Measurements from ENCODE around the gene LRRK1.
"Not testable (repeated sequence)": the region's sequence is repeated elsewhere in the genome, so short reads cannot be mapped to it uniquely, and the experiment has no call there.

Gene LRRK1

DNA sequence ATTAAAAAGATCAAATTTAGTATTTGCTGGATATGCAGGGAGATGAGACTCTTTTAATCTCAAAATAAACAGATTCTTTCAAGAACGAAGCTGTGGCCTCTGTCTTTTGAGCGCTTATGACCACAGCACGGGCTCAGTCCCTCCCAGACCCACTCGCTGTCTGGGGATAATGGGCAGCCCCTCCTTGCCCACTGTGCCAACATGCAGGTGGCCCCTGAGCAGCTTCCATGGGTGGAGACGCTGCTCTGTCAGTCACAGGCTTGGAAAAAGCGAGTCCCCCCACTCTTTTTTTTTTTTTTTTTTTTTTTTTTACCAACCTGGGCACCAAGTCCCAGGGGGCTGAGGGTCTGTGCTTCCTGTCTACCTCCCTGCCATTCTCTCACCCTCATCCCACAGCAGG, 150.9 kb downstream of the LRRK1 start:
- no peak for DNase-seq (ENCODE audit: low spot score)

DNA sequence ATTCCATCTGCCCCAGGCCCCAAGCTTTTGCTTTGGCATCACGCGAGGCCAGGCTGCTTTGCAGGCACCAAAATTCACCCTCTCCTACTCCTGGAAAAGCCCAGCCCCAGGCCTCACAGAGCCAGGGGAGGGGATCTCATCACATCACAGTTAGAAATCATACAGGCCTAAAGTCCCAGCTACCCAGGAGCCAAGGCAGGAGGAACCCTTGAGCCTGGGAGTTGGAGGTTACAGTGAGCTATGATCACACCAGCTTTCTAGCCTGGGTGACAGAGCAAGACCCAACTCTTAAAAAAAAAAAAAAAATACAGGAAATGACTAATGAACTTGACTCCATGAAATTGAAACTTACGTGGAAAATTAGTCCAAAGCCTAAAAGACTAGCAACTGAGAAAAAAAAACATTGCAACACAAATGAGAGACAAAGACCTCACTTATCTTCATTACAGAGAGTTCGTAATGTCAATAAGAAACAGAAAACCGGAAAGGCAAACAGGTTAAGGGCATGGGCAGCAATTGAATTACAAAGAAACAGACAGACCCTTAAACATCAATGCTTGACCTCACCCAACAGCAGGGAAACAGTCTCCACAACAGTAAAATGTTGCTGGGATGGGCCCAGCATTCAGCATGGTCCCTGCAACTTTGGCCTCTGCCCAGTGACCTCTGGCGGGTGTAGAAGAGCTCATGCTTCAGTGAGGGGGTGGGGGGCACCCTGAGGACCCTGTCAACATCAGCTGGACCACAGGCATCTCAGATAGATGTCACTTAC, 151.5 kb downstream of the LRRK1 start:
- DNase-seq (ENCODE audit: low spot score): no peak

DNA sequence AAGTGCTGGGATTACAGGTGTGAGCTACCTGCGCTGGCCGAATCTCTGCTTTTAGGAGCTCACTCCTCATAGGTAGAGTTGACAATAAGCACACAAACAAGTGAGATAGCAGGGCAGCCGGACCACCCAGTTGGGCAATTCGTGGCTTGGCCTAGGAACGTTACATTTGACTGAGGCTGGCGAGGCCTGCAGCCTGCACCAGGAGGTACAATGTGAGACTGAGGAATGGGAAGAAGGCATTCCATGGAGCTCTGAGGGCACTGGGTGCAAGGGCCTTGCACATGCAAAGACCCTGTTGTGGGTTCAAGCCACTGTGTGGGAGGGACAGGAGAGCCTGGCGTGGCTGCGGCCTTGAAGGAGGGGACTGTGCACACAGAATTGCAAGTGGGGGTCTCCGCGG, 152.5 kb downstream of the LRRK1 start:
- no peak for DNase-seq (ENCODE audit: low spot score)

DNA sequence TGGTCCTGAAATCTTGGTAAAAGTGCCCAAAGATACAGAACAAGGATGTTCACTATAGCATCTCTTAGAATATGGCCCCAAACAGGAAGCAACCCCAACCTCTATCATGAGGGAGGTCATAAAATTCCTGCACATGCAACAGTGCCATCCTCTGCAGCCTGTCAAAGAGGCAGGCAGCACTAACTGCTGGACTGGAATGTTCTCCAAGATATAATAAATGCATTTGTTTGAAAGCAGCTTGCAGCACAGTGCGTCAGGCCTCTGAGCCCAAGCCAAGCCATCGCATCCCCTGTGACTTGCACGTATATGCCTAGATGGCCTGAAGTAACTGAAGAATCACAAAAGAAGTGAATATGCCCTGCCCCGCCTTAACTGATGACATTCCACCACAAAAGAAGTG, 153.1 kb downstream of the LRRK1 start:
- DNase-seq (ENCODE audit: low spot score): not testable (repeated sequence)

DNA sequence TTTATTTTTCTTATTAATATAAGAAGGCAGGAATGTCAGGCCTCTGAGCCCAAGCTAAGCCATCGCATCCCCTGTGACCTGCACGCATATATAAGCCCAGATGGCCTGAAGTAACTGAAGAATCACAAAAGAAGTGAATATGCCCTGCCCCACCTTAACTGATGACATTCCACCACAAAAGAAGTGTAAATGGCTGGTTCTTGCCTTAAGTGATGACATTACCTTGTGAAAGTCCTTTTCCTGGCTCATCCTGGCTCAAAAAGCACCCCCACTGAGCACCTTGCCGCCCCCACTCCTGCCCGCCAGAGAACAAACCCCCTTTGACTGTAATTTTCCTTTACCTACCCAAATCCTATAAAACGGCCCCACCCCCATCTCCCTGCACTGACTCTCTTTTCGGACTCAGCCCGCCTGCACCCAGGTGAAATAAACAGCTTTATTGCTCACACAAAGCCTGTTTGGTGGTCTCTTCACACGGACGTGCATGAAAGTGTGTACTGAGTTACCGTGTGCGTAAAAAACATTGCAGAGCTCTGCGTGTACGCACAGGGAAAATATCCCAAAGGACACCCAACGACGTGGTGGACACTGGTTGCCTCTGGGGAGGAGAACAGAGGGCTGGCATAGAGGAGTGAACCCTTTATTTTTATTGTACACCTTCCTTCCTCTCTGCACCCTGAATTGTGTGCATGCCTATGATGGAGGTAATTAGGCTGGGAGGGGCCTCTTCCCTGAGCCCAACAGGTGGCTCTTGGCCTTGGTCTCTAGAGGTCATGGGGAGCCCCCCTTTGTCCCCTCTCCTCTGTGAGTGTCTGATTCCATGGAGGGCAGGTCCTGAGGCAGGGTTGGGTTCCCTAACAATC, 158.9 kb downstream of the LRRK1 start:
- not testable (repeated sequence) for DNase-seq (ENCODE audit: low spot score)

DNA sequence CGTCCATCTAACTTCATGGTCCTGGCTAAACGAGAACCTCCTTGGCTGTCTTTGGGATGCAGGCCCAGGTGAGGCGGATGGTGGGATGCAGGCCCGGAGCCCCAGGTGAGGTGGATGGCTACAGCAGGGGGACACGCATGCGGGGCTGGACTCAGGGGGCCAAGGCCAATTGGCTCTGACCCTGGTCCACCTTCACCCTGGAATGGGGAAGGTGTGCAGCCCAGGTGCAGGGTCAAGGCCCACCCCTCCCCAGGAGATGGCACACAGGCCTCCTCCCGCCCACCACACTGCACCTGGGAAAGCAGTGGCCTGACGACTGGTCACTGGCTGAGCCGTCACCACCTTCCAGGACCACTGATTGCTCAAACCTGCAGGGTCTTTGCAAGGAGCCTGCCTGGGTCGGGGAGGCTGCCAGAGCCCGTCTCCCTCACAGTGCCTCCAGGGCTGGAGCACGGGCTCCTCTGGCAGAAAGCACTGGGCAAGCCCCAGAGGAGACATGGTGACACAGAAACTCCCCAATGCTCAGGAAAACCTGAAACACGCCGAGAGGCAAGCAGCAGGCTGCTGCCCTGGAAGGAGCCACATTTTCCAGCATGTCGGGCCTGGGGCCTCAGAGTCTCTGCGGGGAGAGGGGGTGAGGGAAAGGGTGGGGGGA, 159.6 kb downstream of the LRRK1 start:
- DNase-seq (ENCODE audit: low spot score): no peak

DNA sequence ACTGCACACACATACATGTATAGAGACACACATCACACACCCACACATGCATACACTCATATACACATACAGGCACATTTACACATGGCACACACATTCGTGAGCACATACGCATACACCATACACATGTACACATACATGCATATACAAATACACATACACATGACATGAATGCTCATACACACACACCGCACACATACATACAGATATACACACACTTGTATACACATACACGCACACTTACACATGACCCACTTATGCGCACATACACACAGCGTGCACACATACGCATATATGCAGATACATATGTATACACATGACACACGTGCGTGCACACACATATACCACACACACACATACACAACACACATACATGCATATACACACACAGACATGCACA, 162.7 kb downstream of the LRRK1 start:
- no peak for DNase-seq (ENCODE audit: low spot score)

DNA sequence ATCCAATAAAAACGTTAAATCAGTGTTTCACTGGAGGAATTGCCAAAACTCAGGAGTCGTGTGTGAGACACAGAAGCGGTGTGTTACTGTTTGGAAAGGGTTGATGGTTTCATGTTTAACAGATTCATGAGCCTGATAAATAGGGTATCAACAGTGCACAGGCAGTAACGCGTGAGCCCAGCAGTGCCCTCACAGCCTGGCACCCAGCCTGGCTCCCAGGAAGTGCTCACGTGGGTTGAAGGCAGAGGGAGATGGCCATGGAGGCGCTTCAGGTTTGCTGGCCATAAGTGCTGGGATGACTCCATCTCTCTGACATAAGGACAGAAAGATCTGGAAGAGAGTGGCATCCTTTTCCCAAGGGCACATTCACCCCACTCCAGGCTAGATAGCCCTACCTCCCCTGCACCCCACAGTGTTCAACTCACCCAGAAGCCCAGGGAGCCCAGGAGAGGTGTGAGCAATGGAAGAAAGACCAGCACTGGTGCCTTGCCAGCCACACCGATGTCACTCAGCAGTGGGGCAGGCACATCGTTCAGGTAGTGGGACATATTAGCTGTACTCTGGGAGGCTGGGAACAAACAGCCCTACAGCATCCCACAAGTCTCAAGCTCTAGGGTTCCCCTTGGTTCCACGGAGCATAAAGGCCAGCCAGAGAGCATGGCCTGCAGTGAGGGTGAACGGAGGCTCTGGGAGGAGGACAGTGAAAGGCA, 164.3 kb downstream of the LRRK1 start:
- DNase-seq (ENCODE audit: low spot score): no peak

DNA sequence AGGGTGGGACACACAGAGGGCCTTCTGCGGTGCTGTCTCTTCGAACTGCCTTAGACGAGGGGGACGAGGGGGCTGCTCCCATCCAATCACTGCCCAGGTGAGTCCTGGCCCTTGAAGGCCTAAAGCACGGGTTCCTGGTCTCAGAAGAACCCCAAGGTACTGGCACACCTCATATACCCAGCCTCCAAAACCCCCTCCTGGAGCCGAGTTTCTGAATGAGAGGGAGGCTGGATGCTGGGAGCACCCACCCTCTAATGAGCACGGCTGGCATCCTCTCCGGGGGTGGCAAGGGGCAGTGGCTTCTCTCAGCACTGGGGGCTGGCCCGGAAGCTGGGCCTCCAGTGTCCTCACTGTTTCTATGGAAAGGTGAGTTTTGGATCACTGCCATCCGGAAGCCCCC, 165.6 kb downstream of the LRRK1 start:
- no peak for DNase-seq (ENCODE audit: low spot score)

DNA sequence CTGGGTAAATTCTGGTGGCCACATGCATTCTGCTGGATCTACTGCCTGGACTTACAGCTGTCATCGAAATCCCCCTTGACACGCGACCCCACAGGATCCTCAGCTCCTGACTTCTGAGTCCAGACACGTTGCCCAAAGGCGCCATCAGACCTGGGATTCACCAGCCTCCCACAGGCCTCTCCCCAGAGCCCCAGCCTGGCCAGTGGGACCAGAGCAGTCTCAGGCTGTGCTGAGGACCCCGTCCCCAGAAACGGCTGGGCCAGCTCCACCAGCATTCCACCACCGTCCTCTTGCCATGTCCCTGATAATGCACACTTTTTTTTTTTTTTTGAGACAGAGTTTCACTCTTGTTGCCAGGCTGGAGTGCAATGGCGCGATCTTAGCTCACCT, 166.1 kb downstream of the LRRK1 start:
- no peak for DNase-seq (ENCODE audit: low spot score)

DNA sequence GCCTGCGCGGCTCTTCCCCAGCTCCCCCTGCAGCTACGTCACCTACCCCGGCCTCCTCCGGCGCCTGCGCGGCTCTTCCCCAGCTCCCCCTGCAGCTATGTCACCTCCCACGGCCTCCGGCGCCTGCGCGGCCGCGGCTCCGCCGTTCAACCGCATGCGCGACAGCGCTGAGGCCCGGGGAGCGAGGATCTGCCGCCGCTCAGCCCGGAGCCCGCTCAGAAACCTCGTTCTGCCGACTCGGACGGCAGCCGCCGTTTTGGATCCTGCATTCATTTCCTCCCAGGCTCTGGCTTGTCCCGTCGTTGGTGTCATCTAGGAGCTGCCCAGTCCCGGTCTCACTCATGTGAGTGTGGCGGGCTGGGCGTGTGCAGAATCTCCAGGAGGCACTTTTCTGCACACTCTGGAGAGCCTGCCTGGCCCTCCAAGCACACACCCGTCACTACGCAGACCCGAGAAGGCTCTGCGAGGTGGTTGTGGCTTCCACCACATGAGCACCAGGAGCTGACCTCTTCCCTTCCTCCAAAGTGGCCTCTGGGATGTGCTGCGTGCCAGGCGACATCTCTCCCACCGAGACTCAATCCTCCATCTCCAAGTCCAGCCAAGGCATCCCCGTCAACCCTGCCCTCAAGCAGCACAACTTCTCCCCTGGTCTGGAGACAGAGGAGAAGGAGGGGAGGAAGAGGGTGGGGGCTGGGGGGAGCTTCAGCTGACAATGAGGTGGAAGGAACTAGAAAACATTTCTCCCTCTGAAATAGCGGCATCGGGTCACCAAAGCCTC, 167.4 kb downstream of the LRRK1 start:
- DNase-seq (ENCODE audit: low spot score): no peak

DNA sequence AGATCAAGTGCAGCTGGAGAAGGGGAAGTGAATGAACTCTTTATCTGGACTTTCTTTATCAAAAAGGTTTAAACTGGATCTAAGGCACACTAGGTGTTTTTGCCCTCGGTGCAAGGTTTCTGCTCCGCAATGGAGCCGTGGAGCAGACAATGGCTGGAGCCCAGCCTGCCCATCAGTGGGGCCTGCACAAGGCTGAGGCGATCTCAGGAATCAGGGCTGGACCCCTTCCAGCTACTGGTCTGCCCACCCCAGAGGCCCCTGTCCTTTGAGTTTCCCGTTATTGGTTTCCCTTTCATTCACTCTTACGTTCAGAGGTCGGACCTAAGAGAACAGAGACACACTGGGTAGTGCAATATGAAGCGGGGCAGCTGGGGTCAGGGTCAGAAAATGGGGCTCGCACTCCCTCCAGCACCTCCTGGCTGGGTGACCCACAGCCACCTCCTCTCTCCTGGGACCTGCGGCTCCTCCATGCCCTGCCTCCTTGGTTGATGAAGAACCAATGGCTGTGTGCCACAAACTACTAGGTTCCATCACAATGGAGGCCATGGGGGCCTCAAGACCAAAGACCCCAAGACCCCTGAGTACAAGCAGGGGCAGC, 168.1 kb downstream of the LRRK1 start:
- no peak for DNase-seq (ENCODE audit: low spot score)

DNA sequence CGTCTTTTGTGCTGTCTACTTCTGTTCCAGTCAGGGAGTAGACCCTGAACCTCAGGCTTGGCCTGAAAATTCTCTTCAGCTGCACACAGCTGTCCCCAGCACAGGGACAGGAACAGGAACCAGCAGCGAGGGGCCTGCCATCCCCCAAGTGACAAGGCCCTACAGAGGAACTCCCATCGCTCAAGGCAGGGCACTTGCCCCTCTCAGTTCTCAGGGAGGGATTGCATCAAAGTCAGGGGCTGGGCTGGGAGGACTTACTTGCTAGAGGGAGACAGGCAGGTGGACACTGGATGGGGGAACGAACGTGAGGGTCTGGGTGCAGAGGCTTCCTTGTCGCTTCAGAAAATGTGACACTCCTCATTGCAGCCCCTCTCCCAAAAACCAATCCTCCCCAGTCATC, 169.1 kb downstream of the LRRK1 start:
- no peak for DNase-seq (ENCODE audit: low spot score)

DNA sequence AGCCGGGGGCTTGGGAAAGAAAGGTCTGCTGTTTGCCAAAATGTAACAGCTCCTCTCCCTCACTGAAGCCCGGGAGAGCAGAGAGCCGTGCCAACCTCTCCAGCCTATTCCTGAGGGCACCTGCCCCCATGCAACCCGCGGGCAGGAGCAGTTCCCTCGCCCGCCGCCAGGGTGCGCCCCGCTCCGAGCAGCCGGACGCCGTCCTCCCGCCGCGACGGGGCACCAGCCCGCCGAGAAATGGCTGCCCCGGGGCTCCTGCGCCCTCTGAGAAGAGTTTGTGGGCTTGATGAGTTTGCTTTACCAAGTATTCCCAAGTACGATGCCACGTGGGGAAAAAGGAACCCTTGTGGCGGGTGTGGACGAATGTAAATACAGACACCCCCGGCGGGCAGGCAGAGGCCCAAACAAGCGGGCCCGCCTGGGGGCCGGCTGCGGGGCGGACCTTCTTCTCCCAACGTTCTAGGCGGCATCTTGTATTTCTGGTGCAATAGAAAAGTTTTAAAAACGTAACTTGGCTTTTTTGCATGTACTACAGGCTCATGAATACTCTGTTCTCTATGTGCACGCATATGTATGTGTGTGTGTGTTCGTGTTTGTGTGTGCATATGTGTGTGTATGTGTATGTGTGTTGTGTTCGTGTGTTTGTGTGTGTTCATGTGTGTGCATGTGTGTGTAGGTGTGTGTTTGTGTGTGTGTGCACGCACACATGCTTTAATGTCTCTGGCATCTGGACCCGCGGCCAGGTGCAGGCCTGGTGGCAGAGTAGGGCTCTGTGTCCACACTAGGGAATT, 169.8 kb downstream of the LRRK1 start:
- DNase-seq (ENCODE audit: low spot score): peak; percentile 65

DNA sequence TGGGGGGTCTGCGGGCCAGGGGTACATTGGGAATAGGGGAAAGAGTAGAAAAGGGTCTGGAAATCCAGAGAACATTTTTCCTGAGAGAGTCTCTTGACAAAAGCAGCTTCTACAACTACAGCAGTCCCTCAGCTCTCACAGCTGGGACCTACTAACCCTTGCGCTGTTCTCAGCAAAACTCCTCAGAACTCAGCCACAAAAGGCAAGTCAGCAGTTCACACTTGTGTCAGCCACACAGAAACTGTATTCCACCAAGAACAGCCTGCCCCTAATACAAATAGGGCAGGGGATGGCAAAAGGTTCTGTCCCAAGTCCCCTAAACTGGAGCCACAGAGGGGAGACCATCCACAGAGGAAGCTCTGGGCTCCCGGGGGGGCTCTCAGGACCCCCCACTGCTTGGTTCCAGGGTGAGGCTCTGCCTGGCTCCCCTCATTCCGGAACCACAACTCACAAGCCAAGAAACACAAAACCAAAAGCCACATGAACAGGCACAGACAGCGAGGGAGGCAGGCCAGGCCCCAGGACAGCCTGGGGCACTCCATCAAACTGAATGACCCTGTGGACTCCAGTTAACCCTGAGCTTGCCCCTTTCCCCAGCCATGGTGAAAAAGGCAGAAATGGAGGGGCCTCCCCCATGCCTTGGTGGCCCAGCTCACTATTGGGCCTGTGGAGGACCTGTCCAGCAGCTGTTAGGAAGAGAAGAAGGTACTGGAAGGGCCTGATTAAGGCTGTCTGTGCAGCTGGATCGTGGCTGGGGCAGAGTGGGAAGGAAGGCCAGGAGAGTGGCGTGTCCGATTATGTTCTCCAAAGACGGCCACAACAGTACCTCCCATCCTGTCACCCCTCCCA, 170.6 kb downstream of the LRRK1 start:
- DNase-seq (ENCODE audit: low spot score): no peak

DNA sequence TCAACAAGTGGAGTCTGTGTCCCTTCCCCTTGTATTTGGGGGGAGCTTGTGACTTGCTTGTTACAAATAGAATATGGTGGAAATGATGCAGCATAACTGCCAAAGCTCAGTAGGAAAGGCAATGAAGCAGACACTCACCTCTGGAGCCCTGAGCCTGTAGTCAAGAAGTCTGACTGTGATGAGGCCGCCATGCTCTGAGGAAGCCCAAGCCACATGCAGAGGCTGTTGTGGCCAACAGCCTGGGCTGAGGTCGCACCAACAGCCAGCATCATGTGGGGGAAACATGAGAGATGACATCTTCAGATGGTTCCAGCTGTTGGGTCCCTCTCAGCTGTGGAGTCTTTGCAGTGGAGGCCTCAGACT, 171.3 kb downstream of the LRRK1 start:
- no peak for DNase-seq (ENCODE audit: low spot score)

DNA sequence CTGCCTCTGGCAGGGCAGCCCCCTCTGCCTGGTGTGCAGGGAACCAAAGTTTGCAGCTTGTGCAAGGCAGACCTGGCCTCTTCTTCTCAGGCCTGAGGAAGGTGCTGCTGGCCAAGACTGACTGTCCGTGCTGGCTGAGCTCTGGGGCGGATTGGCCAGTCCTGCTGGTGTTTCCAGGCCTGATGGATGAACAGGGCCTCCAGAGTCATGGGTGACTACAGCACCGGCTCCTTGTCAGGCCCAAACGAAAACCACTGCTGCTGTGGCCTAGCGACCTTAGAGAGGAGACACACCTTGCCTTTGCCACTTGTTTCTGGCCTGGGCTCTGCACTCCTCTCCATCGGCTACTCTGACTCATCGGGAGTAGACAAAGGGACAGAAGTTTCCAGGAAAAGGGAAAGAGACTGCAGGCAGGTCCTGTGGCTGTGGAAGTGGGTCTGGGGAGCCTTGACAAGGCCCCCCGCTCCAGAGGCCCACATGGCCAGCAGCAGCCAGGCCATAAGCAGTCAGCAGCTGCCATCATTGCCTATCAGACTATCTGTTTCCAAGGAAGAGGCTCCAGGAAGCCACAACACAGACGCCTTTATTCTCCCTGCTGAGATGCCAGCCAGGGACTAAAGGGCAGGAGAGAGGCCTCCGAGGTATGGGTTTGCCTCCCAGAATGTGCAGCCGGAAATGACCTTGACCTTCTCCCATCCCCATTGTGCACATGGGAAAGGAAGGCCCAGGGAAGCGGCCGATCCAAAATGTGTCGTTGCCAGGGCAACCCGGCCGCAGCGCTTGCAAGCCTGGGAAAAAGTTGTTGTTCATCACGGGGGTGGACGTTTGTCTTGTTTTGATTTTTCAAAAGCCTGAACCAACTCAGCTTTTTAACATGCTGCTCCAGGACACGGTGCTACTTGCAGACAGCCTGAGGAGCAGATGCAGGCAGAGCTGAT, 172.2 kb downstream of the LRRK1 start:
- no peak for DNase-seq (ENCODE audit: low spot score)

DNA sequence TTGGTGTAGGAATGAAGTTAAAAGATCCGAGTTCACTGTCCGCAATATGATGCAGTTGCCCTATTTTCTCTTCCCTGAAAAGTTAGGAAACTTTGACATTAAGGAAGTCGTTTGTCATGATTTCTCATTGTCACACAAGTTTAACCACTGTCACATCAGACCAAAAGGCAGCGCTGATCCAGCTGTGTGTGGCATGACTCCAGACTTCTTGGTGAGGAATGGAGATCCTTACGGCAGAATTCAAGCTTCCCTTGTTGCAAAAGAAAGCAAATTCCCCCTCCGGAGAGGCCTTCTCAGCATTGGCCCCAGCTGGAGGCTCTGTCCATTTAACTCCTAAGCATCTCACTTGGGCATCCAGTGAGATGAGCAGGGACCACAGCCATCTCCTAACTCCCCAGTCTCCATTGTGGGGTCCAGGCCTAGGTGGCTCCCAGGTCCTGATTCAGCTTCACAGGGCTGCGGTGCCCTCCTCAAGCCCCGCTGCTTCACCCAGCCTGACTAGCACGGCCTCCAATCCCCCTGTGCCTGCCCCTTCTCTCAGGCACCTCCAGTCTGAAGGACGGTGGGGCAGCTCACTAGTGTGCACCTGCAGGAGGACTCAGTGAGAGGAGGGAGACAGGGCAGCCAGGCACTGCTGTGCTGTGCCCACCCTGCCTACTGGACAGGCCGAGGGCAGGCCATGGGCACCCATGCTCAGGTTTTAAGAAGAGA, 173.2 kb downstream of the LRRK1 start:
- no peak for DNase-seq (ENCODE audit: low spot score)
